ENCODE data around the gene VWA1.

VWA1 gene

GRCh38 chr1:1432951-1433803 lies 2.3 kb upstream of the VWA1 start:
- Histone ChIP-seq H3K27ac (ENCODE audit: low read length) (peak overlapping the region; percentile 84), H3K27me3 (ENCODE audit: low read depth, low read length) (peaks cover 3% of the 10 kb centered on the region), H3K4me3 (ENCODE audit: low read depth in 1 of 2, low read length in 2 of 2) (peak overlapping the region; percentile 7 to 60), H3K9me3 (ENCODE audit: control insufficient read depth in 1 of 2, low read length in 2 of 2) (no peaks in the 10 kb centered on the region), H3K4me1 (ENCODE audit: control insufficient read depth in 1 of 2, insufficient read depth in 2 of 2, low read length in 2 of 2) (peaks cover 10 to 85% of the 10 kb centered on the region in 2 donors), H3K36me3 (ENCODE audit: control insufficient read depth in 1 of 2, insufficient read depth in 2 of 2, low read length in 2 of 2) (no peaks in the 10 kb centered on the region)

GRCh38 chr1:1433804-1434130 lies 1.7 kb upstream of the VWA1 start:
- peaks cover 0 to under 1% of the 10 kb centered on the region in 2 donors for H3K36me3 ChIP-seq (ENCODE audit: control insufficient read depth in 1 of 2, insufficient read depth in 2 of 2, low read length in 2 of 2)
- peaks cover 3% of the 10 kb centered on the region for H3K27me3 ChIP-seq (ENCODE audit: low read depth, low read length)
- H3K9me3 ChIP-seq (ENCODE audit: control insufficient read depth in 1 of 2, low read length in 2 of 2): no peaks in the 10 kb centered on the region
- H3K4me1 ChIP-seq (ENCODE audit: control insufficient read depth in 1 of 2, insufficient read depth in 2 of 2, low read length in 2 of 2): peaks cover 10 to 88% of the 10 kb centered on the region in 2 donors
- peak overlapping the region; percentile 7 to 60 for H3K4me3 ChIP-seq (ENCODE audit: low read depth in 1 of 2, low read length in 2 of 2)
- peak overlapping the region; percentile 84 for H3K27ac ChIP-seq (ENCODE audit: low read length)

- Histone ChIP-seq H3K27me3 (ENCODE audit: low read depth, low read length) (peaks cover 3% of the 10 kb centered on the region), H3K4me1 (ENCODE audit: control insufficient read depth in 1 of 2, insufficient read depth in 2 of 2, low read length in 2 of 2) (peaks cover 10 to 86% of the 10 kb centered on the region in 2 donors), H3K9me3 (ENCODE audit: control insufficient read depth in 1 of 2, low read length in 2 of 2) (no peaks in the 10 kb centered on the region), H3K36me3 (ENCODE audit: control insufficient read depth in 1 of 2, insufficient read depth in 2 of 2, low read length in 2 of 2) (peaks cover 0 to 6% of the 10 kb centered on the region in 2 donors), H3K27ac (ENCODE audit: low read length) (peak overlapping the region; percentile 84), H3K4me3 (ENCODE audit: low read depth in 1 of 2, low read length in 2 of 2) (peak overlapping the region; percentile 2 to 60)
Measured at GRCh38 chr1:1434131-1434823, 1.2 kb upstream of the VWA1 start.

- H3K27ac ChIP-seq (ENCODE audit: low read length): peak overlapping the region; percentile 84
- H3K4me1 ChIP-seq (ENCODE audit: control insufficient read depth in 1 of 2, insufficient read depth in 2 of 2, low read length in 2 of 2): peaks cover 9 to 82% of the 10 kb centered on the region in 2 donors
- no peaks in the 10 kb centered on the region for H3K9me3 ChIP-seq (ENCODE audit: control insufficient read depth in 1 of 2, low read length in 2 of 2)
- H3K4me3 ChIP-seq (ENCODE audit: low read depth in 1 of 2, low read length in 2 of 2): peak overlapping the region; percentile 33 to 60
- peaks cover 3% of the 10 kb centered on the region for H3K27me3 ChIP-seq (ENCODE audit: low read depth, low read length)
- peaks cover 0 to 7% of the 10 kb centered on the region in 2 donors for H3K36me3 ChIP-seq (ENCODE audit: control insufficient read depth in 1 of 2, insufficient read depth in 2 of 2, low read length in 2 of 2)
Measured at GRCh38 chr1:1434824-1435105, 725 bp upstream of the VWA1 start.

DNA sequence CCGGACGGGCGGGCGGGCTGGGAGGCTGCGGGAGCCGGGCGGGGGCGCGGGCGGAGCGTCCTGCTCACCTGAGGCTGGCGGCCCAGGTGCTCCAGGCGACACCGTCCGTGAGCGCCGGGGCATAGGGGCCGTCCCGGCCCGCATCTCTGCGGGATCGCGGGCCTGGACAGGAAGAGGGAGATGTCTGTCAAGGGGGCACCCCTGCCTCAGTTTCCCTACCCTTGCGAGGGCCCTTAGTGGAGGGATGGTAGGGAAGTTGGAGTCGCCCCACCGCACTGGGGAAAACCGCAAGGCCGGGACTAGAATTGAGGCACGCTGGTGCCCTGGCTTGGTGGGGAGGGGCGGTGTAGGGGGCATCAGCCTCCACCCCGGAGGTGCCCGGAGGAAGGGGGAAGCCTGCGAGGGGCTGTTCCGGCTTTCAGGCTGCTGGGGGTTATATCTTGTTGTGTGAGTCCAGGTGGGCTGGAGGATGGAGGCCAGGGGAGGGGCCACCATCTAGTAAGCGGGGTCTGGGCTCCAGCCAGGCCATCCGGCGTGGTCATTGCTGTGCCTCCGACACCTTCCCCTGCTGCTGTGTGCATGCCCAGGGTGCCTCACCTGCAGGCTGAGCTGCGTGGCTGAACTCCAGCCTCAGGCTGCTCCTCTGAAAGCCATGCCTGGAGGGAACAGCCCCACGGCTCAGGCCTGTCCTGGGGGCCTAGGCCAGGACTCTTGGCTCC lies 580 bp downstream of the VWA1 start:
- Histone ChIP-seq H3K4me3 (ENCODE audit: low read depth in 1 of 2, low read length in 2 of 2) (peak overlapping the region; percentile 59 to 70), H3K4me1 (ENCODE audit: control insufficient read depth in 1 of 2, insufficient read depth in 2 of 2, low read length in 2 of 2) (peaks cover 6 to 84% of the 10 kb centered on the region in 2 donors), H3K36me3 (ENCODE audit: control insufficient read depth in 1 of 2, insufficient read depth in 2 of 2, low read length in 2 of 2) (peaks cover 0 to 7% of the 10 kb centered on the region in 2 donors), H3K27ac (ENCODE audit: low read length) (no peak overlapping the region), H3K9me3 (ENCODE audit: control insufficient read depth in 1 of 2, low read length in 2 of 2) (no peaks in the 10 kb centered on the region), H3K27me3 (ENCODE audit: low read depth, low read length) (peaks cover 3% of the 10 kb centered on the region)

- Histone ChIP-seq H3K36me3 (ENCODE audit: control insufficient read depth in 1 of 2, insufficient read depth in 2 of 2, low read length in 2 of 2) (peaks cover 0 to 7% of the 10 kb centered on the region in 2 donors), H3K4me3 (ENCODE audit: low read depth in 1 of 2, low read length in 2 of 2) (peak overlapping the region; percentile 59 to 70), H3K4me1 (ENCODE audit: control insufficient read depth in 1 of 2, insufficient read depth in 2 of 2, low read length in 2 of 2) (peaks cover 6 to 84% of the 10 kb centered on the region in 2 donors), H3K27me3 (ENCODE audit: low read depth, low read length) (peaks cover 3% of the 10 kb centered on the region), H3K27ac (ENCODE audit: low read length) (no peak overlapping the region), H3K9me3 (ENCODE audit: control insufficient read depth in 1 of 2, low read length in 2 of 2) (no peaks in the 10 kb centered on the region)
Measured at GRCh38 chr1:1436630-1437032, 1.1 kb downstream of the VWA1 start.

GRCh38 chr1:1437033-1437903 lies 1.8 kb downstream of the VWA1 start:
- peaks cover 3% of the 10 kb centered on the region for H3K27me3 ChIP-seq (ENCODE audit: low read depth, low read length)
- no peaks in the 10 kb centered on the region for H3K9me3 ChIP-seq (ENCODE audit: control insufficient read depth in 1 of 2, low read length in 2 of 2)
- H3K27ac ChIP-seq (ENCODE audit: low read length): no peak overlapping the region
- H3K36me3 ChIP-seq (ENCODE audit: control insufficient read depth in 1 of 2, insufficient read depth in 2 of 2, low read length in 2 of 2): peaks cover 0 to 7% of the 10 kb centered on the region in 2 donors
- peaks cover 6 to 82% of the 10 kb centered on the region in 2 donors for H3K4me1 ChIP-seq (ENCODE audit: control insufficient read depth in 1 of 2, insufficient read depth in 2 of 2, low read length in 2 of 2)
- H3K4me3 ChIP-seq (ENCODE audit: low read depth in 1 of 2, low read length in 2 of 2): peak overlapping the region in 1 of 2 donors; percentile 70

GRCh38 chr1:1437904-1438376 lies 2.5 kb downstream of the VWA1 start:
- no peak overlapping the region for H3K27ac ChIP-seq (ENCODE audit: low read length)

DNA sequence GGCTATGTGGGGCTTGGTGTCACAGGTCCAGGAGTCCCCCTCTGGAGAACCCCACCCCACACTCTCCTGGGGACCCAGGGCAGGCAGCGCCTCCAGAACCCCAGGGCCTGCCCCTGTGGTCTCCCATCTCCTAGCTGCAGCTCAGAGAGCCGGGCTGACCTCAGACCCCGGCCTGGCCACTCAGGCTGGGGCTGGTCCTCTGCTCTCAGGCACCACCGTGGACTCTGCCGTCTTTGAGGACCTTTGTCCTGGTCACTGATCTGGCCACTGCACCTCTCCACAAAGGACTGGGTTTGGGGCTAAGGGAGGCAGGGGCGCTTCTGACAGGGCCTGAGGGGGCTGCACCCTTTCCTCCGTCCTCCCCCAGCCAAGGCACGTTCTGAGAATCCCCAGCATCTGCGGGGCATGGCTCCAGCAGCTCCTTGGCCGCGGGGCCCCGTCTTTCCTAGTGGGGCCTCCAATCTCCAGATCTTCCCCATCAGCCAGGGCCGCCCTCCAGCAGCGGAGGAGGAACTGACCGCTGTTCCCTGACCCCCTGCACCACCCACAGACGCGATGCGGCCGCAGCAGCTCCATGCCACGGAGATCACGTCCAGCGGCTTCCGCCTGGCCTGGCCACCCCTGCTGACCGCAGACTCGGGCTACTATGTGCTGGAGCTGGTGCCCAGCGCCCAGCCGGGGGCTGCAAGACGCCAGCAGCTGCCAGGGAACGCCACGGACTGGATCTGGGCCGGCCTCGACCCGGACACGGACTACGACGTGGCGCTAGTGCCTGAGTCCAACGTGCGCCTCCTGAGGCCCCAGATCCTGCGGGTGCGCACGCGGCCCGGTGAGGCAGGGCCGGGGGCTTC lies 3.3 kb downstream of the VWA1 start:
- Histone ChIP-seq H3K9me3 (ENCODE audit: control insufficient read depth in 1 of 2, low read length in 2 of 2) (no peaks in the 10 kb centered on the region), H3K27me3 (ENCODE audit: low read depth, low read length) (peaks cover 3% of the 10 kb centered on the region), H3K4me3 (ENCODE audit: low read depth in 1 of 2, low read length in 2 of 2) (no peak overlapping the region), H3K27ac (ENCODE audit: low read length) (no peak overlapping the region), H3K4me1 (ENCODE audit: control insufficient read depth in 1 of 2, insufficient read depth in 2 of 2, low read length in 2 of 2) (peaks cover 3 to 67% of the 10 kb centered on the region in 2 donors), H3K36me3 (ENCODE audit: control insufficient read depth in 1 of 2, insufficient read depth in 2 of 2, low read length in 2 of 2) (peaks cover 0 to 7% of the 10 kb centered on the region in 2 donors)

More at GRCh38 chr1:1437904-1438376, 2.5 kb downstream of the VWA1 start:
- H3K4me1 ChIP-seq (ENCODE audit: control insufficient read depth in 1 of 2, insufficient read depth in 2 of 2, low read length in 2 of 2): peaks cover 6 to 75% of the 10 kb centered on the region in 2 donors
- peaks cover 3% of the 10 kb centered on the region for H3K27me3 ChIP-seq (ENCODE audit: low read depth, low read length)
- H3K4me3 ChIP-seq (ENCODE audit: low read depth in 1 of 2, low read length in 2 of 2): peak overlapping the region in 1 of 2 donors; percentile 70
- no peaks in the 10 kb centered on the region for H3K9me3 ChIP-seq (ENCODE audit: control insufficient read depth in 1 of 2, low read length in 2 of 2)
- H3K36me3 ChIP-seq (ENCODE audit: control insufficient read depth in 1 of 2, insufficient read depth in 2 of 2, low read length in 2 of 2): peaks cover 0 to 7% of the 10 kb centered on the region in 2 donors

Measured in muscle layer of duodenum (tissue), 2 donors.